GM12873 (cell line): Measurements from ENCODE around the gene CIDEA.

ENCODE experiments used
- CTCF ChIP-seq: IDR thresholded peaks from 2 replicates; pipeline ENCODE4 v1.5.1; 2012; ENCODE audit warnings: low read depth, mild to moderate bottlenecking, moderate library complexity, low read length, control low read depth; ENCODE audit not compliant: insufficient read depth; ENCODE audit errors: missing control alignments

CIDEA gene

GRCh38 chr18:12326711-12327460 is 72.7 kb downstream of the CIDEA start:
- no peak for TF ChIP-seq CTCF
